ENCODE measurements around the gene ECHDC1.

The ECHDC1 gene

GRCh38 chr6:127247114-127248096 is 96.0 kb downstream of the ECHDC1 start:
- no peak overlapping the region for H3K27ac Mint-ChIP-seq
- no peak overlapping the region for H3K4me3 Mint-ChIP-seq
- peaks cover 4% of the 10 kb centered on the region for H3K27me3 Mint-ChIP-seq (ENCODE audit: low read depth)
- no peaks in the 10 kb centered on the region for H3K36me3 Mint-ChIP-seq (ENCODE audit: low read depth)
- H3K4me1 Mint-ChIP-seq (ENCODE audit: low read depth), result no peaks in the 10 kb centered on the region
- no peaks in the 10 kb centered on the region for H3K9me3 Mint-ChIP-seq

GRCh38 chr6:127243501-127243900 is 99.9 kb downstream of the ECHDC1 start:
- Mint-ChIP-seq H3K9me3 (no peaks in the 10 kb centered on the region), H3K27ac (no peak overlapping the region), H3K4me3 (no peak overlapping the region), H3K36me3 (ENCODE audit: low read depth) (no peaks in the 10 kb centered on the region), H3K4me1 (ENCODE audit: low read depth) (no peaks in the 10 kb centered on the region), H3K27me3 (ENCODE audit: low read depth) (peaks cover 4% of the 10 kb centered on the region)
